ENCODE measurements around the gene MSI2.
"Not testable (repeated sequence)": the region's sequence is repeated elsewhere in the genome, so short reads cannot be mapped to it uniquely, and the experiment has no call there.

Gene MSI2

GRCh38 chr17:57294101-57294500, 37.8 kb downstream of the MSI2 start:
- DNase-seq: no peak

GRCh38 chr17:57294629-57295501, 38.5 kb downstream of the MSI2 start:
- DNase-seq: no peak

- DNase-seq: no peak
Measured at GRCh38 chr17:57295526-57296023, 39.3 kb downstream of the MSI2 start.

GRCh38 chr17:57296231-57296630, 39.9 kb downstream of the MSI2 start:
- no peak for DNase-seq

- no peak for DNase-seq
Measured at GRCh38 chr17:57299176-57299575, 42.9 kb downstream of the MSI2 start.

GRCh38 chr17:57300592-57300991, 44.3 kb downstream of the MSI2 start:
- DNase-seq: not testable (repeated sequence)

- DNase-seq: no peak
Measured at GRCh38 chr17:57302690-57303465, 46.6 kb downstream of the MSI2 start.

- no peak for DNase-seq
Measured at GRCh38 chr17:57305144-57305728, 48.9 kb downstream of the MSI2 start.

GRCh38 chr17:57305908-57306504, 49.7 kb downstream of the MSI2 start:
- DNase-seq: no peak

GRCh38 chr17:57308543-57309186, 52.3 kb downstream of the MSI2 start:
- DNase-seq: no peak

GRCh38 chr17:57309479-57309878, 53.2 kb downstream of the MSI2 start:
- DNase-seq: no peak

GRCh38 chr17:57311281-57312216, 55.2 kb downstream of the MSI2 start:
- DNase-seq: no peak

- no peak for DNase-seq
Measured at GRCh38 chr17:57312242-57312641, 55.9 kb downstream of the MSI2 start.

GRCh38 chr17:57313097-57313835, 56.9 kb downstream of the MSI2 start:
- no peak for DNase-seq

- DNase-seq: no peak
Measured at GRCh38 chr17:57315061-57316015, 59.0 kb downstream of the MSI2 start.

GRCh38 chr17:57316361-57316760, 60.0 kb downstream of the MSI2 start:
- no peak for DNase-seq

- no peak for DNase-seq
Measured at GRCh38 chr17:57317079-57317478, 60.8 kb downstream of the MSI2 start.

GRCh38 chr17:57318913-57319312, 62.6 kb downstream of the MSI2 start:
- DNase-seq: no peak

- no peak for DNase-seq
Measured at GRCh38 chr17:57319806-57320205, 63.5 kb downstream of the MSI2 start.

Measured in inflammatory macrophage (primary cell).